OCI-LY3 (cell line): ENCODE measurements around the gene TLL2.

ENCODE experiments used
- H2AFZ ChIP-seq: fragments of 200-600, 300-600 bp; shearing (Covaris generic); 2 replicates; pipeline ENCODE4 v1.6.0; 2014; ENCODE audit warnings: antibody characterized with exemption, low read depth, low read length
- H3K27ac ChIP-seq: fragments of 200-600, 300-600 bp; sonication (generic); 2 replicates; pipeline ENCODE4 v1.5.1; 2014; ENCODE audit warnings: mild to moderate bottlenecking, low read length, moderate library complexity, mixed read lengths
- H3K27me3 ChIP-seq: fragments of 200-600, 300-600 bp; sonication (generic); 2 replicates; pipeline ENCODE4 v1.6.1; 2014; ENCODE audit warnings: low read depth, low read length, mixed read lengths
- H3K36me3 ChIP-seq: fragments of 200-600, 300-600 bp; sonication (generic); replicated peaks from 2 replicates; pipeline ENCODE3; 2014; ENCODE audit warnings: low read depth, low read length, mixed read lengths
- H3K4me1 ChIP-seq: fragments of 300-600, 200-600 bp; sonication (generic); 2 replicates; pipeline ENCODE4 v1.6.1; 2014; ENCODE audit warnings: low read length, mixed read lengths
- H3K4me2 ChIP-seq: fragments of 200-600, 300-600 bp; sonication (generic); 2 replicates; pipeline ENCODE4 v1.6.1; 2014; ENCODE audit warnings: low read length, mixed read lengths
- H3K4me3 ChIP-seq: fragments of 300-600, 200-600 bp; sonication (generic); 2 replicates; pipeline ENCODE4 v1.5.1; 2014; ENCODE audit warnings: antibody characterized with exemption, mild to moderate bottlenecking, low read length, moderate library complexity
- H3K79me2 ChIP-seq: fragments of 300-600, 200-600 bp; shearing (Covaris generic); 2 replicates; pipeline ENCODE4 v1.6.1; 2014; ENCODE audit warnings: mild to moderate bottlenecking, low read length, mixed read lengths
- H3K9ac ChIP-seq: fragments of 300-600, 200-600 bp; shearing (Covaris generic); 2 replicates; pipeline ENCODE4 v1.6.0; 2014; ENCODE audit warnings: mild to moderate bottlenecking, low read length, moderate library complexity
- H3K9me3 ChIP-seq: fragments of 200-600, 300-600 bp; shearing (Covaris generic); 2 replicates; pipeline ENCODE4 v1.6.1; 2014; ENCODE audit warnings: low read length, mixed read lengths; ENCODE audit not compliant: insufficient read depth
- H4K20me1 ChIP-seq: fragments of 200-600, 300-600 bp; sonication (generic); 2 replicates; pipeline ENCODE4 v1.6.1; 2016; ENCODE audit warnings: low read length, mixed read lengths; ENCODE audit not compliant: insufficient read depth
- EZH2phosphoT487 ChIP-seq: fragments of 200-600 bp; shearing (Covaris generic); IDR thresholded peaks from 2 replicates; pipeline ENCODE4 v1.6.1; 2018; ENCODE audit warnings: antibody characterized with exemption, mixed run types, low read depth
- TF ChIP-seq, protein P1 (sequence below): fragments of 200-600, 300-600 bp; sonication (generic); IDR thresholded peaks from 2 replicates; pipeline ENCODE4 v1.5.1; 2014; ENCODE audit warnings: antibody characterized with exemption, low read length, low read depth

TLL2 gene

DNA sequence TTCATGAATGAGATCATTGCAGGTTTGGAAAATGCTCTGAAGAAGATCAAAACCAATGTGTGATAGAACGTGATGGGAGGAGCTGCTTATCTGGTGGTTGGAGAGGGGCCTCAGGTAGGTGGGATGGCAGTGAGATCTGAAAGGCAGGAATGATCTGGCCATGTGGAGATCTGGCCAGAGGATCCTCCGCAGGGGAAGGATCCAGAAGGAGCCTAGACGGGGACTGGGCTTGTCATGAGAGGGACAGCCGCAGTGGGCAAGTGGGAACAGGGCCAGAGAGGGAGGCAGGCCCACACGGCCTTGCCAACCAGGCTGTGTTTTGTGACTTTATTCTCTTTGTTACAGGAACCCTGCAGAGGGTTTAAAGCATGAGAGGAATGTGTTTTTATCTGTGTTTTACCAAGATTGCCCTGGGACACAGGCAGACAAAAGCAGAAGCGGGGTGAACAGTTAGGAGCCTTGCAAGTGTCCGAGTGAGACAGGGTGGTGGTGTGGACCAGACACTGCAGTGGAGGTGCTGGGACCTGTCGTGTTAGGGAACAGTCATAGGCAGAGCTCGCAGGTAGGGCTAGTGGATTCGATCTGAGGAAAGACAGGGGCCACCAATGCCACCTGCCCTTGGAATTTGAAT lies 66.6 kb downstream of the TLL2 start:
- Histone ChIP-seq H3K9me3 (no peaks in the 10 kb centered on the region), H4K20me1 (no peaks in the 10 kb centered on the region)

DNA sequence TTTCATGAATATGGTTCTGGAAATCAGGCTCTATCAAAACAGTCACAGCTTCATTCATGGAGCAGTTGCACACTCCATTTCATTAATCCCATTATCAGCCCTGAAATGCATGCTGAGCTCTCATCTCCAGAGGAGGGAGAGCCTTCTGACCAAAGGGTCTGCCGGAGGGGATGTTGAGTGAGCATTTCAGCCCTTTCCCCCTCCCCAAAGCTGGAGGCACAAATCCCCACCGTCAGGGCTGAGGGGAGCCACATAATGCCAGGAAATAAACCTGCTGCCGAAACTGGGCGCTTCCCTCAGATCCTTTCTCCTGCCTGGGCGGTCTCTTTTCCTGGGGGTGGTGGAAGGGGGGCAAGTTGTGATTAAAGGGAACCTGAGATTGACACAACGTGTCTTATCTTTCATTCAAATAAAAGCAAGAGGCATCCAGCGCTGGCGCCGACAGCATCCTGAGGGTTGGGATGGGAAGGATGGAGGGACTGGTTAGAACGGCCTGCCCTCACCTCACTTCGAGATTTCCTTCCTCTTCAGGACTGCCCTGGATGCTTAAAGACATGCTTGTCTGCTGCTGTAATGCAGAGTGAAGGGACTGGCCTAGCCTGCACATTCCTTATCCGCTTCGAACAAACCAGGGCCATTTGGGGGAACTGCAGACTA lies 71.6 kb downstream of the TLL2 start:
- no peak overlapping the region for H2AFZ ChIP-seq
- H3K27ac ChIP-seq, result no peak overlapping the region
- H3K36me3 ChIP-seq, result no peaks in the 10 kb centered on the region
- H3K4me1 ChIP-seq, result no peaks in the 10 kb centered on the region
- H3K79me2 ChIP-seq, result no peaks in the 10 kb centered on the region
- no peaks in the 10 kb centered on the region for H3K27me3 ChIP-seq
- no peaks in the 10 kb centered on the region for H4K20me1 ChIP-seq
- TF ChIP-seq EZH2phosphoT487, result no peak
- TF ChIP-seq, protein P1, sequence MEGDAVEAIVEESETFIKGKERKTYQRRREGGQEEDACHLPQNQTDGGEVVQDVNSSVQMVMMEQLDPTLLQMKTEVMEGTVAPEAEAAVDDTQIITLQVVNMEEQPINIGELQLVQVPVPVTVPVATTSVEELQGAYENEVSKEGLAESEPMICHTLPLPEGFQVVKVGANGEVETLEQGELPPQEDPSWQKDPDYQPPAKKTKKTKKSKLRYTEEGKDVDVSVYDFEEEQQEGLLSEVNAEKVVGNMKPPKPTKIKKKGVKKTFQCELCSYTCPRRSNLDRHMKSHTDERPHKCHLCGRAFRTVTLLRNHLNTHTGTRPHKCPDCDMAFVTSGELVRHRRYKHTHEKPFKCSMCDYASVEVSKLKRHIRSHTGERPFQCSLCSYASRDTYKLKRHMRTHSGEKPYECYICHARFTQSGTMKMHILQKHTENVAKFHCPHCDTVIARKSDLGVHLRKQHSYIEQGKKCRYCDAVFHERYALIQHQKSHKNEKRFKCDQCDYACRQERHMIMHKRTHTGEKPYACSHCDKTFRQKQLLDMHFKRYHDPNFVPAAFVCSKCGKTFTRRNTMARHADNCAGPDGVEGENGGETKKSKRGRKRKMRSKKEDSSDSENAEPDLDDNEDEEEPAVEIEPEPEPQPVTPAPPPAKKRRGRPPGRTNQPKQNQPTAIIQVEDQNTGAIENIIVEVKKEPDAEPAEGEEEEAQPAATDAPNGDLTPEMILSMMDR, result no peak
- no peaks in the 10 kb centered on the region for H3K9me3 ChIP-seq
- no peak overlapping the region for H3K4me3 ChIP-seq
- no peak overlapping the region for H3K9ac ChIP-seq
- no peak overlapping the region for H3K4me2 ChIP-seq

More for the DNA sequence above, 66.6 kb downstream of the TLL2 start:
- Histone ChIP-seq H3K27ac (no peak overlapping the region), H3K4me3 (no peak overlapping the region), H3K79me2 (no peaks in the 10 kb centered on the region), H2AFZ (no peak overlapping the region), H3K4me1 (peaks cover 15% of the 10 kb centered on the region), H3K9ac (no peak overlapping the region), H3K36me3 (no peaks in the 10 kb centered on the region), H3K4me2 (no peak overlapping the region), H3K27me3 (no peaks in the 10 kb centered on the region)
- no peak for TF ChIP-seq EZH2phosphoT487
- TF ChIP-seq, protein P1, result no peak

DNA sequence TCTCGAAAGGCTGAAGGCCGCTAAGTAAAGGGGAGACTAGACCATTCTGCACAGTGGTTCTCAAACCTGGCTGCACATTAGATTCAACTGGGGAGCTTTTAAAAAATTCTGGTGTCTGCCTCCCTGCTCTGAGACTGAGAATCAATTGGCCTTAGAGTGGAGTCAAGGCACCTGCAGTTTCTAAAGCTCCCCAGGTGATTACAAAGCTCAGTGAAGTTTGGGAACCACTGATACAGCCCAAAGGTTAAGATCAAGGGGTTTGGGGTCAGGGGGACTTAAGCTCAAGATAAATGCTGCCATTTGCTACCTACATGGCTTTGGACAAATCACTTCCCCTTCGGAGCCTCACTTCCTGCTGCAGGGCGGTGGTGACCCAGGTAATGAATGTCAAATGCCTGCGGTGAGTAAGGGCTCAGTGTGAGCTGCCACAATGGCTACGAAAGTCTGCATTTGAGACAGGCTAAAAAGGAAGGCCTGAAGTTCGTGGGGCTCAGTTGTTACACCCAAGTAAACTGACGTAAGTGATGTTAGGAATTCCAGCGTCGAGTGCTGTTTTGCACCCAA lies 72.3 kb downstream of the TLL2 start:
- TF ChIP-seq, protein P1, result no peak
- TF ChIP-seq EZH2phosphoT487, result no peak

DNA sequence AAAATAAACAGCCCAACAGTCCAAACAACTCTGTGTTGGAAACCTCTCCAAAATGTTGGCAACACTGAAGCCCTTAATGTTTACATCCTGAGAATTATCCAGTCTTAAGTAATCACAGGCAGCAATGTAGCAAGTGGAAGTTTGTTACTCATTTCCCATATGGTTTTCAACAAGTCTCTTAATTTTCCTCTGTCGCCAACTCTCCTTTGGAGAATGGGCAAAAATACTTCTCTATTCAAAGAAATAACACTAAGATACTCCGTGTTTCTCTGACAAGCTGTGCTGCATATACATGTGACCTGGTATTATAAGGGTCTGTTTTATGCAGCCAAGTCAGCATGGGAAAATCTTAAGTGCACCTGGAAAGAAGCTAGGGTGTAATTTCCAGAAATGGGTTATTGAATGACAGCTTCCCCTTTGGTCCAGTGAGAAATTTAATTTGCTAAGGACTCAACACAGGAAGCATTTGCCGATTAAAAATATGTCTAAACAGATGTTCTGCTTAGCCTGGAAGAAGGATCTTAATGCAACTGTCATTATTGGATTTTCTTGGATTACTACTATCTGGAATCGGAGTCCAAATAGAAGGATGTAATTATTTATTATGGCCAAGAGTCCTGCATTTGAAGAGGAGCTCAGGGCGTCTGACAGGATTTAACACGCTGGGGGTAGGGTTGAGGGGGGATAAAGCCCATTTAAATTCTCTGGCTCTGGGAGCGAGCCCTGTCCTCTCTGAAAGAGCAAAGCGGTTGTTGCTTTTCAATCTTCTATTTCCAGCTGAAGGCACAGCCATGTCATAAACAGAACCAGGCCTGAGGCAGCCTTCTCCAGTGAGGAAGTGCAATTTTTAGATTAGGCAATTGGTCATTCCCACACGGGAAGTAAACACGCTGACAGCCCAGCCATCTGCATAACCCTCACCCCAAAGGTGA lies 73.1 kb downstream of the TLL2 start:
- H3K4me2 ChIP-seq, result no peak overlapping the region

More for the DNA sequence above, 72.3 kb downstream of the TLL2 start:
- Histone ChIP-seq H3K4me3 (no peak overlapping the region), H3K36me3 (no peaks in the 10 kb centered on the region), H3K9me3 (no peaks in the 10 kb centered on the region), H3K27me3 (no peaks in the 10 kb centered on the region), H3K4me1 (no peaks in the 10 kb centered on the region), H3K27ac (no peak overlapping the region), H3K79me2 (no peaks in the 10 kb centered on the region), H4K20me1 (no peaks in the 10 kb centered on the region), H3K4me2 (no peak overlapping the region), H3K9ac (no peak overlapping the region), H2AFZ (no peak overlapping the region)

More for the DNA sequence above, 73.1 kb downstream of the TLL2 start:
- Histone ChIP-seq H3K79me2 (no peaks in the 10 kb centered on the region), H3K27me3 (no peaks in the 10 kb centered on the region), H3K9ac (no peak overlapping the region), H3K27ac (no peak overlapping the region), H3K4me1 (no peaks in the 10 kb centered on the region), H3K9me3 (no peaks in the 10 kb centered on the region), H2AFZ (no peak overlapping the region), H3K4me3 (no peak overlapping the region), H3K36me3 (no peaks in the 10 kb centered on the region), H4K20me1 (no peaks in the 10 kb centered on the region)
- TF ChIP-seq, protein P1, result no peak
- TF ChIP-seq EZH2phosphoT487, result no peak
